Forelimb muscle (tissue), 1 donor: ENCODE results near the gene TRAF3. TPM values are rescaled to one million over a fixed set of nuclear protein-coding genes. Genes with fewer than 3 reads are reported as not detected.

Experiments used
- DNase-seq: peaks from one replicate; pipeline ENCODE4 v3.0.0-alpha.2; 2013; ENCODE audit warnings: low read depth
- polyA plus RNA-seq: library from polyadenylated mRNA; unstranded; fragments of 120-200 nt; gene quantifications from one replicate; pipeline ENCODE4 v1.2.1, GENCODE V29; 2013; ENCODE audit not compliant: insufficient read length

Gene TRAF3
- polyA plus RNA-seq, 1 donor, result 14.2 TPM

- no peak for DNase-seq
Measured at GRCh38 chr14:102953100-102953499, 175.9 kb downstream of the TRAF3 start.

- no peak for DNase-seq
Measured at GRCh38 chr14:102954081-102954789, 177.0 kb downstream of the TRAF3 start.

- DNase-seq, result no peak
Measured at GRCh38 chr14:102955636-102956408, 178.6 kb downstream of the TRAF3 start.

DNA sequence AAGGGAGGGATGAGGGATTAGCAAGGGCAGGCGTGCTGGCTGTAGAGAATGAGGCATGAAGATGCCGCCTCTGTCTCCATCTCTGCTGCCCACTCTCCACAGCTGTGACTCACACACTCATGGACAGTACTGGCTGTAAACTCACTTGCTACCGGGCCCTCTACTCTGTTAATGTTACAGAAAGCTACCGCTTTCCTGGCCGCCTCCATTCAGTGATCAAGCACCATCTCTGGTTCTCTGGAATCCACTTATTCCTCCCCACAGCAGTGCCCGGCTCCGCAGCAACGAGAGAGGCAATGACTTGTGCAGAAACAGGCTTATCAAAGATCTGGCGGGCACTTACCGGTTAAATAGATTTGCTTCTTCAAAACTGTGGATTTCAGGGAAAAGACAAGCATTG is 180.0 kb downstream of the TRAF3 start:
- no peak for DNase-seq

- no peak for DNase-seq
Measured at GRCh38 chr14:102958461-102958860, 181.2 kb downstream of the TRAF3 start.

Other genes with a start within 250 kb of the TRAF3 start
- gene RCOR1, start 184.8 kb upstream of the TRAF3 start, polyA plus RNA-seq, result 23.6 TPM
- gene AMN, start 145.2 kb downstream of the TRAF3 start, polyA plus RNA-seq, result 0.16 TPM